AG20443 (cell line): ENCODE measurements around the gene NPTXR.
A peak's percentile ranks its signal among the peaks of the same experiment; 100 is the strongest.

Experiments
- DNase-seq: peaks from one replicate; pipeline ENCODE4 v3.0.0; 2012; ENCODE audit warnings: low spot score, mixed read lengths

NPTXR gene

DNA sequence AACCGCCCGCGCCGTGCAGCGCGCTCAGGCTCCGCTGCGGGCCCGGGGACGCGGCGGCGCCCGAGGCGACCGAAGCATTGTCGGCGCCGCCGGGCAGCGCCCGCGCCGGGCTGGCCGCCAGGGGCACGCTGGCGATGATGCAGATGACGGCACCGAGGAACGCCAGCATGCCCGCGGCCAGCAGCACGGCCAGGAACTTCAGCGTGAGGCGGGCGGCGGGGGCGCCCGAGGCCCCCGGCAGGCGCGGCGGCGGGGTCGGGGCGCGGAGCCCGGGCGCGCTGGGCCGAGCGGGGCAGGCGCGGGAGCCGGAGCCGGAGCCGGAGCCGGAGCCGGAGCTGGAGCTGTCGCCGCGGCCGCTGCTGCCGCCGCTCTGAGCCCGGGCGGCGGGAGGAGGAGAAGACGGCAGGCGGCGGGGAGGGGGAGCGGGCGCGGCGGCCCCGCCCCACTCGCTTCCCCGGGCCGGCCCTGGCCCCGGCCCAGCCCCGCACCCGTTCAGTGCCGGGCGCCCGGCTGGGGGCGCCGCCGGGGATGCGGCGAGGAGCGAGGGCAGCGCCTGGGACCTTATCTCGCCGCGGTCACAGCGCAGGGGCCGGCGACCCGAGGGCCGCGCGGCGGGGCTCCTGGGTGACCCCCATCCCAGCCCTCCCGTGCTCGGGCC is at the start of gene NPTXR:
Gene NPTXR (minus strand): TSS at position 372 of the 658 bp plus-strand sequence.
- peak; percentile 79 for DNase-seq

DNA sequence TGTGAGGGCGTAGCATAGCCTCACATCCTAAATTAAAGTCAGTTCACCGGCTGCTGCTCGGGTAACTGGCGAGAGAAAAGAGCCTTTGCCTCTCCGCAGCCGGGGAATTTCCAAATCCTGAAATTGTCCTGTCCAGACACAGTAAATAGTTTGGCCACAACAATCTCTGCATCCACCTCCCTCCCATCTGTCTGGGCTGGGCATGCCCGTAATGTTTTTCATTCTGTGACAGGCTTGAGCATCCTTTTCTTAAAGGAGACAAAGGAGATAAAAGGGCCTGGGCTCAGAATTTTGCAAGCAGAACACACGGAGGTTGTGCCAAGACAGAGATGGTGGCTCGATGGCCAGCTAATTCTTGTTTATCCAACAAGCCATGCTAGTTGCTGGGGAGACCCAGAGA is 47.4 kb upstream of the NPTXR start:
- no peak for DNase-seq

DNA sequence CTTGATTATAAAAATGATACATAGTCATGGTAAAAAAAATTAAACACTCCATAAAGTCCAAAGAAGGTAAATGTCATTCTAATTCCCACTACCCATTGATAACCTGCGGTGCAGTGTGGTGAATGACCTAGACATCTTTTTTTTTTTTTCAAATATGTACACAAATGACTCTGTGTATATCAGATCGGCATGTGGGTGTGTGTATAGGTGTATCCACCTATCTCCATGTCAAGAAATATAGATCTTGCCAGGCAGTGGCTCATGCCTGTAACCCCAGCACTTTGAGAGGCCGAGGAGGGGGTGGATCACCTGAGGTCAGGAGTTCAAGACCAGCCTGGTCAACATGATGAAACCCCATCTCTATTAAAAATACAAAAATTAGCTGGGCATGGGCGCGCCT is 46.5 kb upstream of the NPTXR start:
- no peak for DNase-seq

DNA sequence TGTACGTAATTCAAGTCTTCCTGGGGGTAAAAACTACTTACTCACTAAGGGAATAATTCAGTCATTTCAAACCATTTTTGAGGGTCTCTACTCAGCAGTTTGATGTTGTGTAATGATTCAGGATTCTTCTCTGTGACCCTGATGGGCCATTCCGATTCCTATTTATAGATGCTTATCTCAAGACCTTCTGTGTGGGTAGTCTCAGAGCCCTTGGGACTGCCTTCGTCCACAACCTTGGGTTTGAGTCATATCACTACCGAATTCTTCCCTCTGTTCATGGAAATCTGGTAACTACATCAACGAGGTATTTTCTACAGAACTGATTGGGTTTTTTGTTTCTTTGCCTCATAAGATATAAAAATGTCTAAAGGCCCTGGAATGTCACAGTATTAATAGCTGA is 42.5 kb upstream of the NPTXR start:
- DNase-seq: no peak

DNA sequence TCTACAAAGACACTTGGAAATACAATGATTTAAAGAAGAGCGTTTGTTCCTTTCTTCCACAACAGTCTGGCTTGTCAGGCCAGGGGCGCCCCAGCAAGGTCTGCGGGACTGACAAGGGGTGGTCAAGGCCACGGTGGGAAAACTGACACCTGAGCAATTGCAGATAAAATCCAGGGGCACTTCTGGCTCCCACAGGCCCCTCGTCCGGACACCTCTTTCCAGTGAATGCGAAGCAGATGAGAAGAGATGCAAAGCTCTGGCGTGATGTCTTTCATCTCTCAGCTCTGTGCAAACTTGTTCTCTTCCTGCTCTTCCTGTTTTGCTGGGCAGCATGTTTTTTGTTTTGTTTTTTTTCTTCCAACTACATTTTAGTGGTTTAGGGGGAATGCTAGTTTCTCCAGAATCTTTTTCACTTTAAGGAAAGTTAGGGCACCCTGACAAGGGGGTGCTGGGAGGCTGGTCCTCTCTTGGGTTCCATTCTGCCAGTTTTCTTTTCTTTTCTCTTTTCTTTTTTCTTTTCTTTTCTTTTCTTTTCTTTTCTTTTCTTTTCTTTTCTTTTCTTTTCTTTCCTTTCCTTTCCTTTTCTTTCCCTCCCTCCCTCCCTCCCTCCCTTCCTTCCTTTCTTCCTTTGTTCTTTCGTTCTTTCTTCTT is 39.3 kb upstream of the NPTXR start:
- DNase-seq: no peak

DNA sequence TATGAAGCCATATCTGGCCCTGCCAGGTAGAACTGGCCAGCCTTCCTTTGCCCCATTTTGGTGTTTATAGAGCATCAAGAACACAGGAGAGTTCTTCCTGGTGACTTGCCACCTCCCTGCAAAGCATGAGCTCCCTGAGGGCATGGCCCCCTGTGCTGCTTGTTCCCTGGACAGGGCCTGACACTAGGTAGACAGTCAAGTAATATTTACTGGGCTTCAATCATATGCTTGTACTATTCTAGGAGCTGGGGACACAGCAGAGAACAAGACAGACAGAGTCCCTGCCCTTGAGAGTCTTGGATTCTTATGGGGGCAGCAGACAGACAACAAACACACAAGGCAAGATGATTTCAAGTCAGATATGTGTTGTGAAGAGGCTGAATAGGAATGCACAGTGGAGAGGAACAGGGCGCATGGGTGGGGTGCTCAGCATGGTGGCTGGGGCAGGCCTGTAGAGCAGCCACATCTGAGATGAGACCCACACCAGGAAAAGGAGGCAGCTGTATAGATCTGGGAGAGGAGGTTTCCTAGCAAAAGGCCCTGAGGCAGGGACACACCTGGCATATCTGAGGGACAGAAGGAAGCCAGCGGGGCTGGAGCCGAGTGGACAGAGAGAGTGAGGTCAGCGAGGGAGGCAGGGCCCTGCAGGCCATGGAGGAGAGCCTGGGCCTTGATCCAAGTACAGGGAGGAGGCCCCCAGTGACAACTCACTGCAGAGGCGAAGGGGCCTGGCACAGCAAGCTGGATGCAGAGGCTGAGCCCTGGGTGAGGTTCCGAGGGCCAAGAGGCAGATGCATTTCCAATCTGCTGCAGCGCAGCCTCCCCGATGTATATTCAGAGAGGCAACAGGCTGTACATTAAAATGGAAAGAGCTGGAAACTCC is 38.4 kb upstream of the NPTXR start:
- DNase-seq: peak; percentile 79

DNA sequence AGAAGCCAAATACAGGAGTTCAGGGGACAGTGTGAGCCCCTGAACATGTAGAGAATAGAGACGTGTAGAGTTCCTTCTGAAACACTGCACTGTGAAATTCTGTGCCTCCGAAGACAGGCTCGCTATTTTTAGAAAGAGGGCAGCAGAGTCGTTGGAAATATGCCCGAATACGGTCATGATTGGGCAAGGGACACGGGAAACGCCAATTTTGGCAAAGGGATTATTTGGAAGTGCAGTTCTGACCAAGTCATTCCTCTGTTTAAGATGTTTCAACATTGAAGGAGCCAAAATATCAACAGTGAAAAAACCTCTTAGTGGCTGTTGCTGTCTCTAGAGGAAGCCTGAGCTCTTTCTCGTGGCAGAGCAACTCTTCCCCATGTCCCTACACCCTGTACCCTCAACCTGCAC is 37.6 kb upstream of the NPTXR start:
- peak; percentile 85 for DNase-seq

DNA sequence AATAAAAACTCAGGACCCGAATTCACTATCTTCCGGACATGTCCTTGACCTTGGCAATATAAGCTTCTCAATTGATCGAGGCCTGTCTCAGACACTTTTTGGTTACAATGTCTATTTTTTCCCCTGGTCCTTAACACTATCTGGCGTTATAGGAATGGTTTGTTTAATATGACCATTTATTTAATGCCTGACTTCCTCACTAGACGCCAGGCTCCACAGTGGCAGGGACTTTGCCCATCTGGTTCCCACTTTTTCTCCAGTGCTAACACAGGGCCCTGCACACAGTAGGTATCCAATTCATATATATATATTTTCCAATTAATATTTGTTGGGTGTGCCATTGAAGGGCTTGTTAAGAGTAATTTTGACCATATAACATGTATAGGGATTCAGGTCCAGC is 36.1 kb upstream of the NPTXR start:
- DNase-seq: no peak

DNA sequence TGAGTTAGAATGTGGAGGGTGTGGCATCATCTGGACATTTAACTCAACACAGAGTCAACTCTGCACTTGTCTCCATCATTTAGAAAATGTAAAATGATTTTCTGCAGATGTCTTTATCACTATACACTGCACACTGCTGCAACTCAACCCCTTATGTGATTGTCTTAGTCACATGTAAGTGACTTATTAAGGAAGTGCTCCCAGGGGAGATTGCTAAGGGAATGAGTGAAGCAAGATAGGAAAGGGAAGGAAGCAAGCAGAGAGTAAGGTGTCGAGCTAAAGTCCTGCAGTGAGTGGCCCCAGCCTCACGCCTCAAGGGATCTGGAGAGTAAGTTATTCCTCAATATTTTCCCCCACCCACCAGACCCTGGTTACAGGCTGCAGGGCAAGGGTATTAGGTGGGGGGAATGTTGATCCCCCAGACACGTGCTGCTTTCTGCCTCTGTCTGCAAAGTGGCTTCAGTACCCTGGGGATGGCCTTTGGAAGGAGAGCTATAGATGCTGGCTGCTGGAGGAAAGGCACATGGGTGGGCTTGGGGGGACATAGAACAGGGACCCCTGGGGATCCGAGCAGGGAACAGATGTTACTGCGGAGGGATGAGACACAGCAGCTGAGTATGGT is 35.4 kb upstream of the NPTXR start:
- DNase-seq: no peak

DNA sequence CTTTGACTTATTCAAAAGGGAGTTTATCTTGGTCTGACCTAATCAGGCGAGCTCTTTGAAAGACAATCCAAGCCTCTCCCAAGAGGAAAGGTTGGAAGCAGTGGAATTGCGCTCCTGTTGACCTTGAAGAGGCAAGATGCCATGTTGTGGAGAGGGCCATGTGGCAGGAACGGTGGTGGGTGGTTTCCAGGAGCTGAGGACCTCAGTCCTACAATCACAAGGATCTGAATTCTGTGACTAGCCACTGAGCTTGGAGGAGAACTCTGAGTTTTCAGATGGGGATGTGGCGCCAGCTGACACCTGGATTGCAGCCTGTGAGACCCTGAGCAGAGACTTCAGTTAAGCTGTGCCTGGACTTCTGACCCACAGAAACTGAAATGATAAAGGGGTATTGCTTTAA is 34.2 kb upstream of the NPTXR start:
- no peak for DNase-seq

DNA sequence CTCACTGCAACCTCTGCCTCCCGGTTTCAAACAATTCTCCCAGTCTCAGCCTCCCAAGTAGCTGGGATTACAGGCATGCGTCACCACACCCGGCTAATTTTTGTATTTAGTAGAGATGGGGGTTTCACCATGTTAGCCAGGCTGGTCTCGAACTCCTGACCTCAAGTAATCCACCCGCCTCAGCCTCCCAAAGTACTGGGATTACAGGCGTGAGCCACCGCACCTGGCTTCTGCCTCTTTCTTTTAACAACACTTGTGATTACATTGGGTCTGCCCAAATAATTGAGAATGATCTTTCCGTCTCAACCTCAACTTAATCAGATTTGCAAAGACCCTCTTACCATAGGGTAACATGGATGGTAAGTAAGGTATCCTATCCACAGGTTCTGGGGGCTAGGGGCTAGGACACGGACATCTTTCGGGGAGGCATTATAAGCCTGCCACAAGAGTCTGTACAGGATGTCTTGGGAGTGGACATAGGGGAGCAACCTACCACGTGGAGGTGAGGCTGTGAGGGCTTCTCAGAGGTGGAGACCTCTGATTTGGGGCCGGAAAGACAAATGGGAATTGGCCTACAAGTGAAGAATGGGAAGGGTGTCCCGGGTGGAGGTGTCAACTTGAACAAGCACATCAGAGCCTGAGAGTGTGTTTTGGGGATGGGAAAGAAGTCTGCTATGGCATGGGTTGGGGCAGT is 30.8 kb upstream of the NPTXR start:
- DNase-seq: no peak

DNA sequence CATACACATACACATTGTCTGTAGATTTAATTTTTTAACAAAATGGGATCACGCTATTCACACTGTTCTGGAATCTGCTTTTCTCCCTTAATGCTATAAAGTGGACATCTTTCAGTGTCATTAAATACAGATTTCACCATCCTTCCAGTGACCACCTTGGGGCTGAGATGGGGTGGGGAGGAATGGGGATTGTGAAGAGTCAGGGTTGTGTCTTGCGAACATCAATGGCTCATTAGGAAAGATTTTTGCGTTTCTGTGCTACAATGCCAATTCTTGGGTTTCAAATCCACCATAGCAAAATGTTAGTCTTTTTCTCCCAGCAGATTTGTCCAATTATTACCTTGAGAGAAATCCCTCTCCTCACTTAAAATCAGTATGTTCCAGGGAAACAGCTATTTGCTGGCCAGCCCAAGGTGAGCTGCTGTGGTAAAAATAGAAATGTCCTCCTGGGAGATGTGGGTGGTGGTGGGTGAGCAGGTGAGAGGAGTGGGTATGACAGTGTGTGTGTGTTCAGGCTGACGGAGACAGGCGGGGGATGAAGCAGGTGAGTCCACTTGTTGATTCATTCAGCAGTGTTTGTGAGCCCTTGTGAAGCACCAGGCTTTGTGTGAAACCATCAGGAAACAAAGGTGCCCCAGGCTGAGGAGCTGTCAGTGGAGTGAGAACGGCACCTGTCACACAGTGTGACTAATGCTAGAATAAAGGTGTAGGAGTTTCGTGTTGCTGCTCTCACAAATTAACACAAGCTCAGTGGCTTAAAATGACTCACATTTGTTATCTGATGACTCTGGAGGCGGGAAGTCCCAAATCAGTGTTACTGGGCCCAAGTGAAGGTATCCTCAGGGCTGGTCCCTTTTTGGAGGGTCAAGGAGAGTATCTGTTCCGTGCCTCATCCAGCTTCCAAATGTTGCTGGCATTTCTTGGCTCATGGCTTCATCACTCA is 29.9 kb upstream of the NPTXR start:
- DNase-seq: no peak

DNA sequence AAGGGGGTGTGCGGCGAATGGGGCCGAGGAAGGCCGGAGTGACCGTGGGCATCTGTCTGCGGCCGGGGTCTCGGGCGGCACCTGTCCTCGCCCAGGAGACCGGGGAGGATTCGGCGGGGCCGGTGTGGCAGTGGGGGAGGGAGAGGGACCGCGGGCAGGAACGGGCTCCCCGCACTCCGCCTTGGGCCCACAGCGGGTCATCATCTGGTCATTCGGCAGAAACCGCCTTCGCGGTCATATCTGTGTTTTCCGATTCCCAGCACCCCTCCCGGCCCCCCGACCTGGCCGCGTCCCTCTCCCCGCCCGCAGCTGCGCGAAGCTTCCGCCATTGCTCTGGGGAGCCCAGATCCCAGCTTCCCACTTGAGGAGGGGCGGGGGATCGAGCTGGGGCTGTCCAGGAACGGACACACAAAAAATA is 29.0 kb upstream of the NPTXR start:
- peak; percentile 71 for DNase-seq

DNA sequence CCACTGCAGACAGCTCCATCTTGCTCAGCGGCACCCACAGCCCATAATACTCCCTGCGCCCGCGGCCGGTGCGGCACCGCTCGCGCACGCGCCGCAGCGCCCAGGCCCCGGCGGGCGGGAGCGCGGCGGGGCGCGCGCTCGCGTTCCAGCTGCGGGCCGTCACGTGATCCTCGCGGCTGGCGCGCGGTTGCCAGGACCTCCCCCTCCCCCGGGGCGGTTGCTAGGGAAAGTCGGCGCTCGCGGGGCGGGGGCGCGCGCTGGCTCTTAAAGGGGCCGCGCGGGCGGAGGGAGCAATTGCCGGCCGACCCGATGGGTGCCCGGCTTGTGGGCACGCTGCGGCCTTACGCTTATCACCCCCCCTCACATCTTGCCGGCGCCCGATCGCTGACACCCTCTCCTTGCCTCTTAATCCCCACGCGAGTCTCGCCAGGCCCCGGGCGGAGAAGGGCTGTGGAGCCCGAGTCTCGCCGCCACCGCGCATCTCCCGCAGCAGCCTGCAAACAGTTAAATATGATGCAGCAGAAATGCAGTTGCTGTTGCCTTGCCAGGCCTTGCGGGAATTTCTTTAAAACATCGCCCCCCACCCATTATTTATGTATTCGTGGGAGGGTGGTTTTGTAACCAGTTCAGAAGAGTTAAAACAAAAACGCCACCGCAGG is 28.5 kb upstream of the NPTXR start, which contains the start of gene CBX6:
Gene CBX6 (minus strand): TSS at position 45 of the 659 bp plus-strand sequence. CDS start 26 bp downstream, at position 19.
- peak; percentile 100 for DNase-seq

DNA sequence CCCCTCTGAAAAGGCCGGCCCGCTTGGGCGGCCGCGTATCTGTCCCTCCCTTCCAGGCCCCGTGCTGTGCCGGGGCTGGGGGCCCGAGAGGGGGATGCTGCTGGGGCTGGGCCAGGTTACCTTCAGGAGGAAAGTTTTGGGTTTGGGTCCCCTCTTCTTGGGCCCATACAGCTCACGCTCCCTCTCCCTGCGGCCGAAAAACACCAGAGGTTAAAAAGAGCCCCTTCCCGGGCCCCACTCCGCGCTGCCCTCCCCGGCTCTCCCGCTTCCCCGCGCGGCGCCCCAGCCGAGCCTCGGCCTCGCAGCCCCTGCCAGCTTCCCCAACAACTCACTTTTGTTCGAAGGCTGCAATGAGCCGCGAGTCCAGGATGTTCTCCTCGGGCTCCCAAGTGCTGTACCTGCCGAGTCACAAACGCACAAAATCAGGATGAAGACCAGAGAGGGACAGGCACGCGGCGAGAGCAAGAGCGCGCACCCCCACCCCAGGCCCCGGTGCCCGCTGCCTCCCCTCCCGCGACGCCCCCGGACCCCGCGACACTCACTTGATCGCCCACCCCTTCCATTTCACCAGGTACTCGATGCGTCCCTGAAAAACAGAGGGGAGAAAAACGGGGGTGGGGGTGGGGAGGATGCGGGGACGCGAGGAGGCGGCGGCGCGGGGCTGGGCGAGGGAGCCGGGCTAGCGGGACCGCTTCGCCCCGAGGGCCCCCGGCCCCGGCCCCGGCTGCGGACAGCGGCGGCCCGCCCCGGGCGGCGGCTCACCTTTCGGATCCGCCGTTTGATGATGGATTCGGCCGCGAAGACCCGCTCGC is 27.7 kb upstream of the NPTXR start:
- DNase-seq: peak; percentile 29

DNA sequence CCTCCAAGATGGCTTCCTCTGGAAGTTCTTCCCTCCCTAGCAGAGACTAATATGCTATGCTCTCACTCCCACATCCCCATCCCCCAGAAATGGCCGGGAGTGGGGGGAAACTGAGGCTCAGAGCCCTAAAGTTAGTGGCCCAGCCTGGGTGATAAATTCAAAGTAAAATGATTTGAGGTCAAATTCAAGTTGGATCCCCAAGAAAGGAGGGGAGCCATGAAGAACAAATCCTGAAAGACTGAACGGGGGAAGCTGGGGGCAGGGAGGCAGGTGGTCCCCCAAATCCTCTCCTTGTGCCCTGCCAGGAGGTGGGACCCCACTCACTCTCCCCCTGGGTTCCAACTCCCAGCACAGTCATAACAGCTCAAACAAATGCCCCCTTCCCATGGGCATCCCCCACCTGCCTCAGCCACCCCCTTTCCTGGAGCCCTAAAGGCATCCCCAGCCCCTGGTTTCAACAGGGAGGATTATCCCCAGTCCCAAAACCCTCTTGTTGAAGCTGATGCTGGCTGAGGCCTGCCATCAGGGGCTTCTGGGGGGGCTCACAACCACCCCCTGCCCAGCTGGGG is 27.0 kb upstream of the NPTXR start:
- peak; percentile 5 for DNase-seq

DNA sequence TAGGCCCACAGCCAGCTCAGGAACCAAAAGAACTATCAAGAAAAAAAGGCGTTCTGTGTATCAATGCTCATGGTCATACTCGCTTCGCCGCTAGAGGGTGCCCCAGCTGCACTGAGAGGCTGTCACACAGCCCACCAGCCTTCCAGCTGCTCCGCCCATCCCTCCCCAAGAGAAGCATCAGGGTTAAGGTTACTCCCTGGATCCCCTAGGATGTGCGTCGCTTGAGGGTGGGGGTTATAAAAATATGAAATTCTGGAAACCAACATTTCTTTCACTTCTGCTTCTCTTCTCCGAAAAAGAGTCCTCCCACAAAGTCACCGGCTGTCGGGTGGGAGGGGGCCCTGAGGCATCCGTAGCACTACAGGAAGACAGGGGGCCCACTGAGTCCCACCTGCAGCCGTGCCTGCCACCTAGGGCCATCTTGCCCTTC is 26.5 kb upstream of the NPTXR start:
- peak; percentile 85 for DNase-seq

DNA sequence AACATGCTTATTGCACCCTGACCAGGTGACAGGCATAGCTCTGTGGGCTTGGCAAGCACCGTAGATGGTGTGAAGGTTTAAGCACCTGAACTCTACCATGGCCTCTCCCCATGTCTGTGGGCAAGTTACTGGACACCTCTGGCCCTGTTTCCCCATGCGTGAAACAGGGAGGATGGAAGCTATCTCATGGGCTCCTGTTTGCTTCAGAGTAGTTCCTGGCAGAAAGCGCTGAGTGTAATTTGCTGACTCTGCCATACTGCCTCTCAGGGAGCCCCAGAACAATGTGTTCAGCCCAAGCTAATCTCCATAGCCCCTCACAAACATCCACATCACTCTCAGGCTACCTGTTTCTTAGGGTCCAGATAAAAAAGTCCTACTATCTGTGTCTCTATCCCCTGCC is 25.8 kb upstream of the NPTXR start:
- DNase-seq: no peak

DNA sequence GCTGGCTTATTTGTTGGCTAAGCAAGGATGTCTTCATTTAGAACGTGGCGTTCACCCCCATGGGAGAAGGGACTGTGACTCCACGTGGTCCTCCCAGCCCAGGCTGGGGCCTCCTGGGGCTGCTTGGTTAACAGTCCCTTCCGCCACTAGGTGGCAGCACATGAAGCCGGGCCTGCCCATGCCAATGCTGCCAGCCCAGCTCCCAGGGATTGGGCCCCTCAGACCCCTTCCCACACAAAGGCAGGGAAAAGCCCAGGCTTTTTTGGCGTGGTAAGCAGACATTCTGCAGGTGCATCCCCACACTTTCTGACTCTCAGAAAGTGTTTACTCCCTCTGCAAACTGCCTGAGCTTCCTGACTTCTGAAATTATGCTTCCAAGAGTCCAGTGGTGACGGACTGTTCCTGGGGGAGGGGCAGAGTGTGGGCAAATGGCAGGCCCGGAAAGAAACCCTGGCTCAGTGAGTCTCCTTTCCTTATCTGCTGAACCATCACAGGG is 25.1 kb upstream of the NPTXR start:
- peak; percentile 87 for DNase-seq
